Activated CD8-positive, alpha-beta memory T cell treated with anti-CD3 and anti-CD28 coated beads, Interleukin-2, amount 50 U/mL, for 1 hour (primary cell): ENCODE data around the gene ELOVL2.
"Not testable (repeated sequence)": the region's sequence is repeated elsewhere in the genome, so short reads cannot be mapped to it uniquely, and the experiment has no call there.

ENCODE experiments used
- DNase-seq: peaks from one replicate; pipeline ENCODE4 v3.0.0-alpha.2; 2020; ENCODE audit errors: extremely low read depth

The ELOVL2 gene, protein sequence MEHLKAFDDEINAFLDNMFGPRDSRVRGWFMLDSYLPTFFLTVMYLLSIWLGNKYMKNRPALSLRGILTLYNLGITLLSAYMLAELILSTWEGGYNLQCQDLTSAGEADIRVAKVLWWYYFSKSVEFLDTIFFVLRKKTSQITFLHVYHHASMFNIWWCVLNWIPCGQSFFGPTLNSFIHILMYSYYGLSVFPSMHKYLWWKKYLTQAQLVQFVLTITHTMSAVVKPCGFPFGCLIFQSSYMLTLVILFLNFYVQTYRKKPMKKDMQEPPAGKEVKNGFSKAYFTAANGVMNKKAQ

GRCh38 chr6:11043961-11044711, at the start of gene ELOVL2:
TSS of gene ELOVL2 (minus strand) at chr6:11044305. CDS start at chr6:11044230, 75 bp downstream.
- DNase-seq, result no peak

DNA sequence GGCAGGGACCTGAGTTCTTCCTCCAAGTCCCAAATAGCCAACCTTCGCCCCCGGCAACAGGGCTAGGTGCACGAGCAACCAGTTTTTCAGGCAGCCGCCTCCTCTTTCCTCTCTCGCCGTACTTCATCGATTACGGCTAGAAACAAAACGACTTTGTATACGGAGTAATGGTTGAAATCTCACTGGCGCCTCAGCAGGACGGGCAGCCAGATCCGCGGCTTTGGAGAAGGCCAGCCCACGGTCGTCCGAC, 49.2 kb upstream of the ELOVL2 start:
- no peak for DNase-seq

GRCh38 chr6:11092668-11093375, 48.7 kb upstream of the ELOVL2 start:
- peak; percentile 4 for DNase-seq

DNA sequence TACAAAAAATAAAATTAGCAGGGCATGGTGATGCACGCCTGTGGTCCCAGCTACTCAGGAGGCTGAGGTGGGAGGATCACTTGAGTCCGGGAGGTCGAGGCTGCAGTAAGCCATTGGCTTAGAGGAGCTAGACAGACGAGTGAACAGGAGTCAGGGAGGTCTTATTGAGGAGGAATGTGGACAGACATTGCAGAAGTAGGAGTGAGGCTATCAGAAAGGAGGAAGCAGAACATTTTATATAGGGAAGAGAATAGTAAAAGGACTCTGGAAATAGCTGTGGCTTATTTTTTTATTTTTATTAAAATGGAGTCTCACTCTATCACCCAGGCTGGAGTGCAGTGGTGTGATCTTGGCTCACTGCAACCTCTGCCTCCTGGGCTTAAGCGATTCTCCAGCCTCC, 47.0 kb upstream of the ELOVL2 start:
- not testable (repeated sequence) for DNase-seq

GRCh38 chr6:11089695-11090094, 45.6 kb upstream of the ELOVL2 start:
- no peak for DNase-seq

GRCh38 chr6:11087141-11087812, 43.2 kb upstream of the ELOVL2 start:
- DNase-seq, result not testable (repeated sequence)

- DNase-seq, result no peak
These were observed 41.8 kb upstream of the ELOVL2 start for GRCh38 chr6:11085758-11086435.

DNA sequence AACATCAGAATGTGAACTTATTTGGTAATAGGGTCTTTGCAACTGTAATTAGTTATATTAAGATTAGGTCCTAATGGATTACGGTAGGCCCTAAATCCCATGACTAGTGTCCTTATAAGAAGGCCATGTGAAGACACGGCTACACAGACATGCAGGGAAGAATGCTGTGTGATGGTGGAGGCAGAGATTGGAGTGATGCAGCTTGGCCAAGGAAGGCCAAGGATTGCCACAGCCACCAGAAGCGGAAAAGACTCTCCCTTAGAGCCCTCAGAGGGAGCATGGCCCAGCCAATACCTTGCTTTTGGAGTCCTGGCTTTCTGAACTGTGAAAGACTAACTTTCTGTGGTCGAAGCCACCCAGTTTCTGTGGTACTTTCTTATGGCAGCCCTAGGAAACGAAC, 39.9 kb upstream of the ELOVL2 start:
- DNase-seq, result no peak

- DNase-seq, result no peak
These were observed 39.4 kb upstream of the ELOVL2 start for GRCh38 chr6:11083491-11083890.

GRCh38 chr6:11080296-11080695, 36.2 kb upstream of the ELOVL2 start:
- DNase-seq, result no peak

DNA sequence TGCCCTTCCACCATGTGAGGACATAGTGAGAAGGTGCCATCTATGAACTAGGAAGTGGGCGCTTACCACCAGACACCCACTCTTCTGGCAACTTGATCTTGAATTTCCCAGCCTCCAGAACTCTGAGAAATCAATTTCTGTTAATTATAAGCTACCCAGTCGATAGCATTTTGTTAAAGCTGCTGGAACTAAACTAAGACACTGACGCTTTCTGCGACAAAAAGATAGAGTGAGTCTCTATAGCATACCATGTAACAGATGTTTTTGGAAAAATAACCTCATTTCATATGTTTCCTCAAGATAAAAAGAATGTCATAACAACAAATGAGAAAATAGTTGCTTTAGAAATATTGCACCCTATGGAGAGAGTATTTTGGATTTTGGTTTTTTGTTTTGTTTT, 34.2 kb upstream of the ELOVL2 start:
- DNase-seq, result no peak

- no peak for DNase-seq
These were observed 32.4 kb upstream of the ELOVL2 start for GRCh38 chr6:11076540-11076939.

- no peak for DNase-seq
These were observed 28.0 kb upstream of the ELOVL2 start for GRCh38 chr6:11072101-11072500.

DNA sequence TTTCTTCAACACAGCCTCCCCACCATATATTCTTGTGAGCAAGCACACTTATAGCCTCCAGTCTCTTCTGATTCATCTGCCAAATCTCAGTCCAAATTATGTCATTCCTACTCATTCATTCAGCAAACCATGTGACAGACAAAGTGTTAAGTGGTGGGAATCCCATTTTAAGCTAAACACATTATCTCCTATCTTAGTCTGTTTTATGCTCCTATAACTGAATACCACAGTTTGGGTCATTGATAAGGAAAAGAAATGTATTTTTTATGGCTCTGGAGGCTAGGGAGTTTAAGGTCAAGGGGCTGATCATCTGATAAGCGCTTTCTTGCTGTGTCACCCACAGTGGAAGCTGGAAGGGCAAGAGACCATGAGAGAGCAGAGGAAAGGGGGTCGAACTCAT, 25.7 kb upstream of the ELOVL2 start:
- DNase-seq, result no peak

DNA sequence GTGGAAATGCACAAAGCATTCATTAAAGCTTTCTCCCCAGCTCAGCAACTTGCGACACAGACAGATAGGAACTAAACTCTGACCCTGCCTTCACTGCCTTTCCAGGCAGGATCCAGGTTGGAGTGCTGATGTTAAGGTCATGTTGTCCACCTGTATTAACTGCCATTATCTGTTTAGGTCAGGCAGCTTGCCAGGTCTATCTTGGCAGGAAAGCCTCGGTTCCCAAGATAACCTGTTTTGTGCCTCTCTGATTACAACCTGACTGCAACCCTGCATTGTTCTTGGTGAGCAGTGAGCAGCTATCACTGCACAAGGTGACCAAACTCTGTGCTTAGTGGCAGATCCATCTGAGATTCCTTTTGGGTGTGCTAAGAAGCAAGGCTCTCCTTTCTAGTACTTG, 23.2 kb upstream of the ELOVL2 start:
- no peak for DNase-seq

- no peak for DNase-seq
These were observed 22.6 kb upstream of the ELOVL2 start for GRCh38 chr6:11066505-11067347.

DNA sequence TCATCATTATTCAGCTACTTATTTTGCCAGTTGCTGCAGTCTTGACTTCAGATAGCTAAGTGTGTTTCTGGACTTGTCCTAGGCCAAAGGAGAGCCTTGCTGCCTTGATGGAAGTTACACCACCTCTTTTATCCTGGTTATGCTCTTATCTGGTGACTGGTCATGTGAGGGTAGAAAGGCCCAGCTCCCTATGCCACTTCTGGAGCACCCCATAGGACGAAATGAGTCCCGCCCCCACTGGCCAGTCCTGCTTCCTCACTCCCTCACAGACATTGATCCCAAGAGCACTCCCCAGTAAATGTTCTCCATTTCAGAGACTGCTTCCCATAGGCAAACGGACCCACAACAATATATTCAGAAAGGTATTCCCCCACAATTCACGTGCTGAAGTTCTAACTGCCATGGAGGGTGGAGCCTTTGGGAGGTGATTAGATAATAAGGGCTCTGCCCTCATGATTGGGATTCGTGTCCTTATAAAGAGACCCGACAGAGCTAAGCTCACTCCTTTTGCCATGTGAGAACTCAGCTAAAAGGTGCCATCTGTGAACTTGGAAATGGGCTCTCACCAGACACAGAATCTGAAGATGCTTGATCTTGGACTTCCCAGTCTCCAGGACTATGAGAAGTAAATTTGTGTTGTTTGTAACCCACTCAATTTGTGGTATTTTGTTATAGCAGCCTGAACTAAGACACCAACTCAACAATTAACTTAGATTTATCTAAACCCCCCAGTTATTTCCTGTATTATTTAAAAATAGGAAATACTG, 21.5 kb upstream of the ELOVL2 start:
- DNase-seq, result no peak

DNA sequence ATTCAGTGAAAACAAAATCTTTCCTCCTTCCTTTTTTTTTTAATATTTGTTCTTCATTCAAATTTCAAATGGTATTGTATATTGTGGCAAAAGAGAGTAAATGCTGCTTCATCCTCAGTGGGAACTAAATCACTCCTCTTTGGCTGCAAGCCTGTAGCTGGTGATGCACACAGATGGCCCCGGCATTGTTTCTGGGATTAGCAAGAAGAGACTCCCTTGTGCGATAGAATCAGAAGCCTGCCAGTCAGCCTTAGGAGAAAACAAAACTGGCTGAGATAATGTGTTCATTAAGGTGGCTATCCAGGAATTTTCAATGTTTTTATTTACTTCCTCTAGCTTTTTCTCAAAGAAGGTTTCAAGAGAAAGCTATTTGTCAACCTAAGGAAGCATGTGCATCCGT, 20.7 kb upstream of the ELOVL2 start:
- DNase-seq, result no peak

DNA sequence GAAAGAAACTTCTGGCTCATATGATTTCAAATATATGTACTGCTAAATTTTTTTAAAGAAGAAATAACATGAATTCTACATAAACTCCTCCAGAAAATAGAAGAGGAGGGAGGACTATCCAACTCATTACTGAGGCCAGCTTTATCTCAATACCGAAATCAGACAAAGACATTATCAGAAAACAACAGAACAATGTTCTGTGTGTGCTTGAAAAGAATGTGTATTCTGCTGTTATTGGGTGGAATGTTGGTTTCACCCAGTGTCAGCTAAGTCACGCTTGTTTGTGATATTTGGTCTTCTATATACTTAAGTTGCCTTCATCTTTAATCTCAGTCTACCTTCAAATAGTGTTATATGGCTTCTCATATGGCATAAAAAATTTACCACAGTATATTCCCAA, 18.6 kb upstream of the ELOVL2 start:
- DNase-seq, result no peak

DNA sequence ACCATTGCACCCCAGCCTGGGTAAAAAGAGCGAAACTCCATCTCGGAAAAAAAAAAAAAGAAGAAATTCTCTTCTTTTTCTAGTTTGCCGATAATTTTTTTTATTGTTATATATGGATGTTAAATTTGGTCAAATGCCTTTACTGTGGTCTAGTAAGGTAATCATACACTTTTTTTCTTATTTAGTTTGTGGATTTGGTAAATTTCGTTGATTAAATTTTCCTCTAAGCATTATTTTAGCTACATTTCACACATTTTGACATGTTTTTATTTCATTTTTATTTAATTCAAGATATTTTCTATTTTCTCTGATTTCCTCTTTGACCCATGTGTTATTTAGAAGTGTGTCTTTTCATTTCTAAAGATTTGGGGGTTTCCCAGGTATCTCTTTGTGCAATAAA, 18.0 kb upstream of the ELOVL2 start:
- no peak for DNase-seq
